DND-41 (cell line): ENCODE results near the gene UGT2A3.

Experiments used
- ATAC-seq: fragments of 200-7000 bp; cut with Tn5 transposase; 3 replicates; pipeline ENCODE4 v1.9.1; 2021; ENCODE audit warnings: low read depth; ENCODE audit not compliant: insufficient read depth
- DNase-seq: peaks from one replicate; pipeline ENCODE4 v3.0.0-alpha.2; 2020
- H2AFZ ChIP-seq: 2 replicates; pipeline ENCODE4 v1.6.0; 2012; ENCODE audit warnings: low read depth, low read length
- H3K27ac ChIP-seq: 2 replicates; pipeline ENCODE4 v1.5.1; 2012; ENCODE audit warnings: low read length, inconsistent platforms
- H3K27me3 ChIP-seq: fragments of 200-600 bp; sonication (generic); 2 replicates; pipeline ENCODE4 v1.6.0; 2012; ENCODE audit warnings: low read length, mild to moderate bottlenecking, inconsistent platforms; ENCODE audit not compliant: insufficient read depth, poor library complexity
- H3K36me3 ChIP-seq: 2 replicates; pipeline ENCODE4 v1.5.1; 2012; ENCODE audit warnings: low read length, inconsistent platforms; ENCODE audit not compliant: insufficient read depth
- H3K4me1 ChIP-seq: 2 replicates; pipeline ENCODE4 v1.5.1; 2012; ENCODE audit warnings: mild to moderate bottlenecking, low read length; ENCODE audit not compliant: insufficient read depth
- H3K4me2 ChIP-seq: 2 replicates; pipeline ENCODE4 v1.6.0; 2012; ENCODE audit warnings: mild to moderate bottlenecking, moderate library complexity, low read length, inconsistent platforms; ENCODE audit not compliant: insufficient read depth
- H3K4me3 ChIP-seq, 2 experiments: fragments of 200-600 bp in 1 of 2; shearing (Covaris generic) in 1 of 2; 2 replicates each; pipeline ENCODE4 v1.5.1; 2012 to 2016; ENCODE audit warnings: inconsistent platforms in 2 of 2, low read length in 2 of 2, mild to moderate bottlenecking in 2 of 2, low read depth in 1 of 2, moderate library complexity in 1 of 2
- H3K79me2 ChIP-seq: 2 replicates; pipeline ENCODE4 v1.6.0; 2012; ENCODE audit warnings: low read length, inconsistent platforms; ENCODE audit not compliant: insufficient read depth
- H3K9ac ChIP-seq: 2 replicates; pipeline ENCODE4 v1.6.0; 2012; ENCODE audit warnings: low read depth, mild to moderate bottlenecking, inconsistent platforms, low read length, moderate library complexity
- H3K9me3 ChIP-seq: 2 replicates; pipeline ENCODE4 v1.5.1; 2012; ENCODE audit warnings: low read length, moderate library complexity, mild to moderate bottlenecking, inconsistent platforms; ENCODE audit not compliant: insufficient read depth, severe bottlenecking
- H4K20me1 ChIP-seq: 2 replicates; pipeline ENCODE4 v1.6.0; 2012; ENCODE audit warnings: low read length; ENCODE audit not compliant: insufficient read depth
- EZH2 ChIP-seq: IDR thresholded peaks from 3 replicates; pipeline ENCODE4 v1.6.1; 2012; ENCODE audit warnings: borderline replicate concordance, low read depth, mild to moderate bottlenecking, moderate library complexity, low read length, inconsistent platforms; ENCODE audit not compliant: severe bottlenecking
- TF ChIP-seq, protein P1 (sequence below): IDR thresholded peaks from 2 replicates; pipeline ENCODE4 v1.5.1; 2012; ENCODE audit warnings: borderline replicate concordance, low read length, moderate library complexity, mild to moderate bottlenecking; ENCODE audit not compliant: poor library complexity, severe bottlenecking; ENCODE audit errors: extremely low read depth

UGT2A3 gene

DNA sequence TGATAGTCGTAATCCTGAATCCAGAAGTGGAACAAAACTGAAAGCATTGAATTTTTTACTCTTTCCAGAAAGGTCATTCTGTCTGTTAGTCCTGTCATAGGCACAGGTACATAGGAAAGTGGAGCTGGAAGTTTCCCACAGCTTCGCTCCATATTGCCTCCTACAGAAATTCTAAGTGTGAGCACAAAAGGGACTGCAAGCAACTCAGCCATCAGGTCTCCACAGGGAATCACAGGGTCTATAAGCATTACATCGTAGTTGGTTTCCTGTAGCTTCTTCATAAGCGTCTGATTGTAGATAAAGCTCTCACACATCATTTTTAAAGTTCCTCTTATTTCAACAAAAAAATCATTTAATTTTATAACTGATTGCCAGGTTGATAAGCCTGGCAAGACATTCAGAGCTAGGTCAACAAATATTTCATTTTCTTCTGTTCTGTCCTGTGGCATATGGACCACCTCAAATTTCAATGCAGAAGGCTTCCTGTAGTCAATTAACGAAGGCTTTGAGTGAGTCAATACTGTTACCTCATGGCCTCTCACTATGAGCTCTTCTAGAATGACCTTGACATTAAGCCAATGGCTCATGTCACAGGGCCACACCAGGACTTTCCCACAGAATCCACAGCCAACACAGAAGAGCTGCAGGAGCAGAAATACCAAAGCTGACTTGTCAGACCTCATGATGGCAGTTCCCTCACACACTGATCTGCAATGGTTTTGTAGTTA, at the start of gene UGT2A3:
Gene UGT2A3 (minus strand): TSS at position 727 of the 728 bp plus-strand sequence. CDS start 44 bp downstream, at position 683.
- TF ChIP-seq EZH2, result no peak
- TF ChIP-seq, protein P1, sequence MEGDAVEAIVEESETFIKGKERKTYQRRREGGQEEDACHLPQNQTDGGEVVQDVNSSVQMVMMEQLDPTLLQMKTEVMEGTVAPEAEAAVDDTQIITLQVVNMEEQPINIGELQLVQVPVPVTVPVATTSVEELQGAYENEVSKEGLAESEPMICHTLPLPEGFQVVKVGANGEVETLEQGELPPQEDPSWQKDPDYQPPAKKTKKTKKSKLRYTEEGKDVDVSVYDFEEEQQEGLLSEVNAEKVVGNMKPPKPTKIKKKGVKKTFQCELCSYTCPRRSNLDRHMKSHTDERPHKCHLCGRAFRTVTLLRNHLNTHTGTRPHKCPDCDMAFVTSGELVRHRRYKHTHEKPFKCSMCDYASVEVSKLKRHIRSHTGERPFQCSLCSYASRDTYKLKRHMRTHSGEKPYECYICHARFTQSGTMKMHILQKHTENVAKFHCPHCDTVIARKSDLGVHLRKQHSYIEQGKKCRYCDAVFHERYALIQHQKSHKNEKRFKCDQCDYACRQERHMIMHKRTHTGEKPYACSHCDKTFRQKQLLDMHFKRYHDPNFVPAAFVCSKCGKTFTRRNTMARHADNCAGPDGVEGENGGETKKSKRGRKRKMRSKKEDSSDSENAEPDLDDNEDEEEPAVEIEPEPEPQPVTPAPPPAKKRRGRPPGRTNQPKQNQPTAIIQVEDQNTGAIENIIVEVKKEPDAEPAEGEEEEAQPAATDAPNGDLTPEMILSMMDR, result no peak
- Histone ChIP-seq H3K9ac (no peak within 1 kb of the TSS), H3K4me3 (no peak within 1 kb of the TSS), H4K20me1 (no peaks in the 10 kb centered on the region), H3K9me3 (no peaks in the 10 kb centered on the region), H3K27ac (no peak within 1 kb of the TSS), H3K36me3 (no peaks in the 10 kb centered on the region), H3K4me2 (no peak within 1 kb of the TSS), H3K27me3 (no peaks in the 10 kb centered on the region), H3K79me2 (no peaks in the 10 kb centered on the region), H3K4me1 (no peaks in the 10 kb centered on the region), H2AFZ (no peak within 1 kb of the TSS)
- no peak for ATAC-seq
- DNase-seq, result no peak

DNA sequence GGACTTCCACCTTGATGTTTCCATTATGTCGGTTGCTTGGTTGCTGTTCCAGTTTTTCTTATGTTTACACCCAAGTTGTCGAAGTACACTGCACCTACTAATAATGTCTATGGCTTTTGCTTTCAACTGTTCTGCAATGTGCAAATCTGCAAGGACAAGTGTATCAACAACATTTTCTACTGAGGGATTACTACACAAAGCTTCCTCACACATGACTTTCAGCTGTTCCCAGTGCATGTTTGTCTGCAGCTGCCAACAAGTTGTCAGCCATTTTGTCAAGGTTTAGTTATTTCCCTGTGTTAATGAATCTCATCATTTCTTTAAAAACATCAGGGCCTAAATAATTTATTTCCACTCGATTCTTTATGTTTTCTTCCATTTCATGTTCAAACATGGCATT, 45.4 kb upstream of the UGT2A3 start:
- no peak overlapping the region for H3K9ac ChIP-seq
- no peak overlapping the region for H3K27ac ChIP-seq
- H2AFZ ChIP-seq, result no peak overlapping the region
- no peak for TF ChIP-seq EZH2
- TF ChIP-seq, protein P1, result no peak
- H3K9me3 ChIP-seq, result no peaks in the 10 kb centered on the region
- no peaks in the 10 kb centered on the region for H3K79me2 ChIP-seq
- ATAC-seq (no peak), DNase-seq (no peak)
- H3K4me2 ChIP-seq, result no peak overlapping the region
- H4K20me1 ChIP-seq, result no peaks in the 10 kb centered on the region
- H3K36me3 ChIP-seq, result no peaks in the 10 kb centered on the region
- no peaks in the 10 kb centered on the region for H3K27me3 ChIP-seq
- H3K4me1 ChIP-seq, result no peaks in the 10 kb centered on the region
- H3K4me3 ChIP-seq, result no peak overlapping the region

- Histone ChIP-seq H4K20me1 (no peaks in the 10 kb centered on the region), H3K4me1 (no peaks in the 10 kb centered on the region), H3K27ac (no peak overlapping the region), H3K9ac (no peak overlapping the region), H3K36me3 (no peaks in the 10 kb centered on the region), H3K9me3 (no peaks in the 10 kb centered on the region), H2AFZ (no peak overlapping the region), H3K4me2 (no peak overlapping the region), H3K27me3 (no peaks in the 10 kb centered on the region), H3K79me2 (no peaks in the 10 kb centered on the region), H3K4me3 (no peak overlapping the region)
- ATAC-seq (no peak), DNase-seq (no peak)
- TF ChIP-seq, protein P1, result no peak
Observed at GRCh38 chr4:68995292-68995691, 43.7 kb upstream of the UGT2A3 start.

- Histone ChIP-seq H3K9me3 (no peaks in the 10 kb centered on the region), H3K4me3 (no peak overlapping the region), H3K79me2 (no peaks in the 10 kb centered on the region), H3K27ac (no peak overlapping the region), H3K27me3 (no peaks in the 10 kb centered on the region), H3K36me3 (no peaks in the 10 kb centered on the region), H2AFZ (no peak overlapping the region), H3K9ac (no peak overlapping the region), H3K4me2 (no peak overlapping the region), H4K20me1 (no peaks in the 10 kb centered on the region), H3K4me1 (no peaks in the 10 kb centered on the region)
- no peak for TF ChIP-seq EZH2
- TF ChIP-seq, protein P1, result no peak
- DNase-seq, result no peak
- ATAC-seq, result no peak
Observed at GRCh38 chr4:68987007-68987406, 35.4 kb upstream of the UGT2A3 start.
